Spleen (tissue), 11 donors: Measurements from ENCODE around the gene DNAH17. TPM values are rescaled to one million over a fixed set of nuclear protein-coding genes. Genes with fewer than 3 reads are reported as not detected.

Experiments used
- DNase-seq: peaks from one replicate; pipeline ENCODE4 v3.0.0-alpha.2; 2020
- H3K27ac ChIP-seq, 8 donors: fragments of 200-600 bp; sonication (generic) in 7 of 8; 1 replicate in 4 of 8; 2 replicates in 4 of 8; pipeline versions ENCODE4 v1.5.0 to v1.8.0; 2016 to 2021; ENCODE audit warnings: inconsistent platforms in 4 of 8, mild to moderate bottlenecking in 4 of 8, moderate library complexity in 1 of 8
- H3K27me3 ChIP-seq, 7 donors: fragments of 200-600 bp; sonication (generic) in 6 of 7; replicated peaks in 1 of 7; 1 replicate in 4 of 7; 2 replicates in 3 of 7; pipeline versions ENCODE4 v1.5.0 to v1.8.0; 2016 to 2021; ENCODE audit warnings: inconsistent platforms in 3 of 7, mild to moderate bottlenecking in 1 of 7
- H3K36me3 ChIP-seq, 6 donors: fragments of 200-600 bp; sonication (generic) in 5 of 6; 1 replicate in 4 of 6; 2 replicates in 2 of 6; pipeline versions ENCODE4 v1.5.0 to v1.8.0; 2016 to 2021; ENCODE audit warnings: inconsistent platforms in 2 of 6
- H3K4me1 ChIP-seq, 6 donors: fragments of 200-600 bp; sonication (generic) in 5 of 6; 1 replicate in 3 of 6; 2 replicates in 3 of 6; pipeline versions ENCODE4 v1.5.0 to v1.8.0; 2016 to 2021; ENCODE audit warnings: inconsistent platforms in 3 of 6
- H3K4me3 ChIP-seq, 8 donors: fragments of 200-600 bp; sonication (generic) in 7 of 8; 1 replicate in 4 of 8; 2 replicates in 4 of 8; pipeline versions ENCODE4 v1.5.0 to v1.8.0; 2016 to 2021; ENCODE audit warnings: inconsistent platforms in 4 of 8, mild to moderate bottlenecking in 4 of 8, moderate library complexity in 2 of 8
- H3K9me3 ChIP-seq, 8 donors: fragments of 200-600 bp; sonication (generic) in 7 of 8; 1 replicate in 4 of 8; 2 replicates in 4 of 8; pipeline versions ENCODE4 v1.5.0 to v1.8.0; 2016 to 2021; ENCODE audit warnings: inconsistent platforms in 4 of 8
- CTCF ChIP-seq, 11 experiments: fragments of 200-600 bp in 7 of 11; fragments of 450-650 bp in 4 of 11; sonication (generic) in 4 of 11; IDR thresholded peaks in 8 of 11; conservative IDR thresholded peaks in 3 of 11; 1 replicate in 7 of 11; 2 replicates in 4 of 11; pipeline versions ENCODE4 v1.4.0 to v1.8.0; 2016 to 2021; ENCODE audit warnings: antibody characterized with exemption in 11 of 11, inconsistent platforms in 4 of 11, mild to moderate bottlenecking in 1 of 11
- POLR2A ChIP-seq, 3 donors: fragments of 450-650 bp; IDR thresholded peaks; one replicate each; pipeline ENCODE4 v1.5.1; 2017; ENCODE audit warnings: antibody characterized with exemption in 3 of 3, mild to moderate bottlenecking in 1 of 3
- POLR2AphosphoS5 ChIP-seq, 3 donors: sonication (generic); formaldehyde crosslinking; IDR thresholded peaks; one replicate each; pipeline ENCODE4 v1.5.1; 2017; ENCODE audit warnings: antibody characterized with exemption in 3 of 3
- WGBS, 5 donors: extraction: QIAGEN DNeasy Blood & Tissue Kit in 3 of 5; methylation state at CpG; one replicate each; pipeline versions ENCODE4 v1.1.5 to v1.1.7; 2013 to 2018; 5-methylcytosine and 5-hydroxymethylcytosine counted together
- intact Hi-C: fragments of 100-400 bp; cut with DNase I; formaldehyde crosslinking; loops from one replicate; pipeline ENCODE4 v1.15.0; 2023; ENCODE audit warnings: low total_unique reads
- polyA plus RNA-seq, 3 donors: library from polyadenylated mRNA; stranded (reverse); fragments of 200-250 nt; gene quantifications; one replicate each; pipeline ENCODE4 v1.2.1, GENCODE V29; 2013
- total RNA-seq, 7 donors: library from RNA; depleted of rRNA in 3 of 7; stranded (reverse); fragments of >200 nt in 3 of 7; fragmentation: NEBNext Ultra II Directional in 4 of 7; extraction: Animal tissue kit (Norgen Biotek cat#: 25700) in 4 of 7; gene quantifications; one replicate each; pipeline versions ENCODE4 v1.1.0 to v1.2.1, GENCODE V29; 2016 to 2021
- donor health status: healthy with polysubstance abuse.
- donor health status: DM: no; HTN: no; CAD: no; lungs with moderate emphysema.
- donor health status: DM: no; HTN: no; CAD: no.
- donor health status: Bipolar disorder and iron deficiency.
- donor health status: healthy.
- donor health status: DM: no; HTN: no; CAD: no.
- donor health status: DM: yes; HTN: yes; CAD: no.

The DNAH17 gene
- total and polyA plus RNA-seq, 10 donors: 0.06 to 1.0 (median 0.72) TPM; not detected in 1

GRCh38 chr17:78478757-78479297 lies 98.4 kb downstream of the DNAH17 start:
- WGBS, 5 donors: 81 to 92% (median 89%) methylated on average over 6 of the region's 6 CpGs
- Histone ChIP-seq H3K4me1 (peaks cover 0 to 9% (median 0%) of the 10 kb centered on the region in 6 donors), H3K27ac (no peak overlapping the region), H3K4me3 (no peak overlapping the region), H3K36me3 (no peaks in the 10 kb centered on the region), H3K9me3 (no peaks in the 10 kb centered on the region), H3K27me3 (peaks cover 0 to 22% (median 0%) of the 10 kb centered on the region in 7 donors)
- DNase-seq: no peak
- intact Hi-C loops: no loop called here
- TF ChIP-seq POLR2A (IDR thresholded peaks at IDR 0.05) (no peak), POLR2AphosphoS5 (IDR thresholded peaks at IDR 0.05) (no peak), CTCF (IDR thresholded peaks at IDR 0.05 in 8 of 11, conservative IDR thresholded peaks at IDR 0.05 in 3 of 11) (no peak)

GRCh38 chr17:78477913-78478756 lies 99.1 kb downstream of the DNAH17 start:
- Histone ChIP-seq H3K4me1 (peaks cover 0 to 9% (median 0%) of the 10 kb centered on the region in 6 donors), H3K36me3 (no peaks in the 10 kb centered on the region), H3K27ac (no peak overlapping the region), H3K9me3 (no peaks in the 10 kb centered on the region), H3K27me3 (peaks cover 0 to 15% (median 0%) of the 10 kb centered on the region in 7 donors), H3K4me3 (no peak overlapping the region)
- no peak for DNase-seq
- intact Hi-C loops: no loop called here
- TF ChIP-seq POLR2A (IDR thresholded peaks at IDR 0.05) (no peak), CTCF (IDR thresholded peaks at IDR 0.05 in 8 of 11, conservative IDR thresholded peaks at IDR 0.05 in 3 of 11) (no peak), POLR2AphosphoS5 (IDR thresholded peaks at IDR 0.05) (no peak)
- WGBS, 5 donors: 81 to 89% (median 83%) methylated on average over 2 of the region's 2 CpGs

- no peaks in the 10 kb centered on the region for H3K36me3 ChIP-seq
- intact Hi-C loops: no loop called here
- no peak overlapping the region for H3K27ac ChIP-seq
- TF ChIP-seq POLR2A (IDR thresholded peaks at IDR 0.05) (no peak), CTCF (IDR thresholded peaks at IDR 0.05 in 8 of 11, conservative IDR thresholded peaks at IDR 0.05 in 3 of 11) (no peak), POLR2AphosphoS5 (IDR thresholded peaks at IDR 0.05) (no peak)
- H3K4me3 ChIP-seq: no peak overlapping the region
- no peak for DNase-seq
- H3K4me1 ChIP-seq: peaks cover 0 to 13% (median 0%) of the 10 kb centered on the region in 6 donors
- 84 to 91% (median 90%) methylated on average over 5 of the region's 5 CpGs for WGBS, 5 donors
- no peaks in the 10 kb centered on the region for H3K9me3 ChIP-seq
- peaks cover 0 to 9% (median 0%) of the 10 kb centered on the region in 7 donors for H3K27me3 ChIP-seq
Measured at GRCh38 chr17:78476973-78477372, 100.2 kb downstream of the DNAH17 start.

GRCh38 chr17:78476149-78476548 lies 101.0 kb downstream of the DNAH17 start:
- no peak overlapping the region for H3K27ac ChIP-seq
- DNase-seq: no peak
- intact Hi-C loops: no loop called here
- H3K4me3 ChIP-seq: no peak overlapping the region
- peaks cover 0 to 9% (median 0%) of the 10 kb centered on the region in 7 donors for H3K27me3 ChIP-seq
- H3K9me3 ChIP-seq: no peaks in the 10 kb centered on the region
- WGBS, 5 donors: 80 to 97% (median 96%) methylated on average over 22 to 28 of the region's 28 CpGs
- TF ChIP-seq POLR2AphosphoS5 (IDR thresholded peaks at IDR 0.05) (no peak), POLR2A (IDR thresholded peaks at IDR 0.05) (no peak), CTCF (IDR thresholded peaks at IDR 0.05 in 8 of 11, conservative IDR thresholded peaks at IDR 0.05 in 3 of 11) (no peak)
- peaks cover 0 to 17% (median 0%) of the 10 kb centered on the region in 6 donors for H3K4me1 ChIP-seq
- no peaks in the 10 kb centered on the region for H3K36me3 ChIP-seq
